Measurements from ENCODE around the gene DUSP15. TPM values are rescaled to one million over a fixed set of nuclear protein-coding genes. Genes with fewer than 3 reads are reported as not detected.
A peak's percentile ranks its signal among the peaks of the same experiment; 100 is the strongest.

The DUSP15 gene
- total and polyA plus RNA-seq, 2 of the 8 experiments (the other 6 are each of a cell fraction or from before 2014, with no cell fraction given), result 0.91 to 3.2 TPM

- Histone ChIP-seq H2BK12ac (ENCODE audit: low read depth, low read length) (peak overlapping the region; percentile 61; the same call in 1 of the 2 replicates), H4K20me1 (replicated peaks in 1 of 2; ENCODE audit: control insufficient read depth in 1 of 2, insufficient read depth in 2 of 2, low read length in 2 of 2) (no peaks in the 10 kb centered on the region), H3K9ac (replicated peaks in 1 of 4; ENCODE audit: extremely low read depth in 1 of 4, low read depth in 3 of 4, low read length in 3 of 4) (no peak overlapping the region), H3K79me1 (ENCODE audit: low read depth, low read length) (no peaks in the 10 kb centered on the region), H3K23me2 (ENCODE audit: low read depth, low read length) (peaks cover 2% of the 10 kb centered on the region; the same call in 1 of the 2 replicates), H3K23ac (ENCODE audit: insufficient read length) (no peak overlapping the region), H2BK15ac (ENCODE audit: low read length) (no peak overlapping the region), H4K8ac (ENCODE audit: extremely low read depth, insufficient read depth, low read length) (no peak overlapping the region), H3K18ac (ENCODE audit: extremely low read depth, low read length) (no peak overlapping the region), H2BK120ac (replicated peaks; ENCODE audit: low read depth, low read length) (no peak overlapping the region), H3K27me3 (replicated peaks in 1 of 4; ENCODE audit: control insufficient read depth in 3 of 4, extremely low read depth in 1 of 4, insufficient read depth in 3 of 4, low read length in 3 of 4) (peaks cover 0 to 2% (median 0%) of the 10 kb centered on the region in 4 experiments; a peak in 1 of 7 replicates), H3K79me2 (ENCODE audit: control insufficient read depth in 1 of 2, insufficient read depth in 2 of 2, low read length in 2 of 2) (no peaks in the 10 kb centered on the region), H3K14ac (ENCODE audit: insufficient read length) (no peak overlapping the region), H4K5ac (ENCODE audit: insufficient read length, low read depth, low read length) (no peak overlapping the region), H3K56ac (replicated peaks; ENCODE audit: insufficient read length, low read depth, low read length) (no peak overlapping the region), H3K4me2 (ENCODE audit: insufficient read depth in 1 of 2, low read depth in 2 of 2, low read length in 2 of 2) (no peak overlapping the region), H2BK20ac (ENCODE audit: low read length) (no peak overlapping the region), H3K4me3 (ENCODE audit: extremely low read depth in 1 of 4, insufficient read depth in 2 of 4, low read depth in 3 of 4, low read length in 4 of 4) (no peak overlapping the region), H3K36me3 (ENCODE audit: control insufficient read depth in 2 of 4, insufficient read depth in 4 of 4, low read length in 3 of 4) (no peaks in the 10 kb centered on the region), H2AFZ (ENCODE audit: low read length) (peak overlapping the region; percentile 0; the same call in 1 of the 2 replicates), H2AK5ac (ENCODE audit: low read depth, low read length) (no peak overlapping the region), H3K27ac (ENCODE audit: low read depth, low read length) (no peak overlapping the region), H2BK5ac (ENCODE audit: low read depth, low read length) (0 out of 2 replicates have a peak overlapping the region, but pooled peaks have one; percentile 5), H3K4ac (replicated peaks; ENCODE audit: insufficient read length, low read depth, low read length) (no peak overlapping the region), H3K4me1 (replicated peaks in 1 of 4; ENCODE audit: control insufficient read depth in 3 of 4, insufficient read depth in 4 of 4, low read length in 3 of 4) (peaks cover 12 to 34% (median 28%) of the 10 kb centered on the region in 4 experiments), H3K9me3 (ENCODE audit: insufficient read depth in 2 of 2, low read depth in 1 of 2, low read length in 1 of 2) (no peaks in the 10 kb centered on the region), H4K91ac (replicated peaks; ENCODE audit: insufficient read length, low read length) (no peak overlapping the region)
- DNase-seq (ENCODE audit: low read depth in 1 of 2, low spot score in 2 of 2) (no peak), FAIRE-seq (no peak)
- POLR2A ChIA-PET (ENCODE audit: partially characterized antibody), result interaction anchor here (0.8 kb wide), 1 partner anchor 10 kb away, joined by 4 read pairs; no protein-coding TSS in a partner anchor
- WGBS, 2 experiments (ENCODE audit: extremely low coverage in 1 of 2, insufficient coverage in 1 of 2, insufficient read length in 1 of 2, insufficient replicate concordance in 2 of 2, low coverage in 1 of 2, low lambda C conversion rate in 2 of 2, missing lambda C conversion rate in 1 of 2), result 89% methylated on average over 17 of the region's 17 CpGs; no CpG with 5 or more reads in 1 of the 2 experiments
- CTCF ChIA-PET (ENCODE audit: partially characterized antibody), result interaction anchor here (0.7 to 2.0 kb wide), 5 partner anchors 25 to 200 kb away, joined by 3 to 6 read pairs (median 4); no protein-coding TSS in a partner anchor
- TF ChIP-seq TEAD4 (IDR thresholded peaks at IDR 0.05; ENCODE audit: low read depth, low read length), result no peak
- 0 out of 2 replicates have a peak, but pooled peaks have one; percentile 14 for TF ChIP-seq KDM1A (IDR thresholded peaks at IDR 0.05; ENCODE audit: borderline replicate concordance, low read length)
- TF ChIP-seq BCL11A (IDR thresholded peaks at IDR 0.05; ENCODE audit: low read depth in 2 of 2, low read length in 2 of 2), result no peak
- no peak for TF ChIP-seq SIN3A (conservative IDR thresholded peaks at IDR 0.05 in 1 of 2, IDR thresholded peaks at IDR 0.05 in 1 of 2; ENCODE audit: low read depth in 1 of 2, low read length in 2 of 2)
- TF ChIP-seq TAF7 (optimal IDR thresholded peaks at IDR 0.05; ENCODE audit: borderline replicate concordance, low read depth, low read length), result no peak
- TF ChIP-seq MAX (IDR thresholded peaks at IDR 0.05), result no peak
- no peak for TF ChIP-seq EP300 (IDR thresholded peaks at IDR 0.05; ENCODE audit: borderline replicate concordance in 1 of 2, low read depth in 2 of 2, low read length in 2 of 2)
Measured at GRCh38 chr20:31909253-31910070, 39.1 kb upstream of the DUSP15 start.

Measured in H1 (cell line).